ENCODE results near the gene PDCD6IP.
"Not testable (repeated sequence)": the region's sequence is repeated elsewhere in the genome, so short reads cannot be mapped to it uniquely, and the experiment has no call there.

PDCD6IP gene

DNA sequence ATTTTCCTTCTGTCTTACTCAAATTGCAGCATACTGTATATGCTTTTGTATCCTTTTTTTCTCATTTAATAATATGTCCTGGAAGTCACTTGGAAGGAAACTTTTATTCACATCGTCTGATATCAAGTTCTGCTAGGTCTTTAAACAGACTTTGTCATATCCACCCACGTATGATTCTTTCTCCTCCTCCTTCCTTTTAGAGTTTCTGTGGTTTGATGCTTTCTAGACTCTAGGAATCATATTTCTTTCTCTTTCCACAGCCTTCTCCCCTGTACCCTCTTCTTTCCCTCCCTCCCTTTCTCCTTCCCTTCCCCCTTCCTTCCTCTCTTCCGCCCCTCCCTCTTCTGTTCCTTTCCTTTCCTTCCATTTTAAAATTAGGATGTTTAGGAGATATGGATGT is 52.2 kb downstream of the PDCD6IP start:
- not testable (repeated sequence) for DNase-seq

DNA sequence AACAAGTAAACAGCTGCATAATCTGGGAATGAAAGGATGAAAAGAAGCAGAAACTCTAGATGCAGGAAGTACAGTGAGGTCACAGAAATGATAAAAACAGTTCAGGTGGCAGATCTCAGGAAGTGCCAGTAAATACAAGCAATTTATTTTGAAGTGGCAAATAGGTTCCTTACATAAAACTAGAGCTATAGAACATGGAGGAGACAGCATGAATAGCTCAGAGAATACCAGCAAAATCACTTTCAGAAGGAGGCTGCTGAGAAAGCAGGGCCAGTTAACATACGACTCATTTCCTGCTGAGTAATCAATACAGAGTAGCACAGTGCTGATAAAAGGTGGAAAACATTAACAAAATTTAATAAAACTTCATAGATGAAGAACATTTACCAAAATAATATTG is 57.0 kb downstream of the PDCD6IP start:
- DNase-seq: not testable (repeated sequence)

DNA sequence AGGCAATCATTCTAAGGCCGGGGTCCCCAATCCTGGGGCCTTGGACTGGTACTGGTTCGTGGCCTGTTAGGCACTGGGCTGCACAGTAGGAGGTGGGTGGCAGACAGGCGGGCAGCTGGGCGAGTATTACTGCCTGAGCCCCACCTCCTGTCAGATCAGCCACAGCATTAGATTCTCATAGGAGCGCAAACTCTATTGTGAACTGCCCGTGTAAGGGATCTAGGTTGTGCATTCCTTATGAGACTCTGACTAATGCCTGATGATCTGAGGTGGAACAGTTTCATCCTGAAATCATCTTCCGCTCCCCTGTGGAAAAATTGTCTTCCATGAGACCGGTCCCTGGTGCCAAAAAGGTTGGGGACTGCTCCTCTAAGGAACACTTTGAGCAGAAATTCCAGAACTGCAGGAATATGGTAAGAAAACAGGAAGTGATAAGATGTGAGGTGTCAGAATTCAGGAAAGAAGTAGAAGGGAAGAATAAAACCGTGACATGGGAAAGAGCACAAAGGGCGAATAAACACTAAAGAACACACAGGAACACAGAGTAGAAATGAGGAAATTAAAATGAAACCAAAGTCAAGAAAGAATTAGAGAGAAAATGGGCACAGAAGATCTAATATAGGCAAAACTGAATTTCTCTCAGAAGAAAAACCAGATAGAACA is 57.6 kb downstream of the PDCD6IP start:
- no peak for DNase-seq

DNA sequence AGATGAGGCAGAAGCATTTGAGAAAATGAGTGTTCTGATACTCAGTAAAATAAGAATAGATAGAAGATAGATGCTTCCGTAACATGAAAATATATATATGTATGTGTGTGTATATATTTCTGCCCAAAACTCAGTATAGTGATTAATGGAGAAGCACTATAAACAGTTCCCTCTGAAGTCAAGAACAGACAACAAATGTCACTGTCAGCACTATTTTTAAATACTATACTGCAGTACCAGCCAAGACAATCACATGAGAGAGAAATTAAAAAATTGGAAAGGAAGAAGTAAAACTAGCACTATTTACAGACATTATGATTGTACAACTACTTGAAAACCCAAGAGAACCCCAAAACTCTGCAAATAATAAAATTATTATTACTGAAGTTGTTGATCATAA is 59.3 kb downstream of the PDCD6IP start:
- DNase-seq: not testable (repeated sequence)

DNA sequence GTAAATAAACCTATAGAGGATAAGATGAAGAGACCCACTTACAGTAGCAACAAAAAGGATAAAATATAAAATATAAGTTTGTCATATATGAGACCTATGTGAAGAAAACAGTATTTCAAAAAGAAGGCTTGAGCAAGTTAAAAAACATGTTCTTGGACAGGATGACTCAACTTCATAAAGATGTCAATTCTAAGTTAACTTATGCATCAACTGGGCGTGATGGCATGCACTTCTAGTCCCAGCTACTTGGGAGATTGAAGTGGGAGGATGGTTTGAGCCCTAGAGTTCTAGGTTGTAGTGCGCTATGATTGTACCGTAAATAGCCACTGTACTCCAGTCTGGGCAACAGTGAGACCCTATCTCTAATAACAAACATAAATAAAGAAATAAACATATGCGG is 59.7 kb downstream of the PDCD6IP start:
- no peak for DNase-seq

DNA sequence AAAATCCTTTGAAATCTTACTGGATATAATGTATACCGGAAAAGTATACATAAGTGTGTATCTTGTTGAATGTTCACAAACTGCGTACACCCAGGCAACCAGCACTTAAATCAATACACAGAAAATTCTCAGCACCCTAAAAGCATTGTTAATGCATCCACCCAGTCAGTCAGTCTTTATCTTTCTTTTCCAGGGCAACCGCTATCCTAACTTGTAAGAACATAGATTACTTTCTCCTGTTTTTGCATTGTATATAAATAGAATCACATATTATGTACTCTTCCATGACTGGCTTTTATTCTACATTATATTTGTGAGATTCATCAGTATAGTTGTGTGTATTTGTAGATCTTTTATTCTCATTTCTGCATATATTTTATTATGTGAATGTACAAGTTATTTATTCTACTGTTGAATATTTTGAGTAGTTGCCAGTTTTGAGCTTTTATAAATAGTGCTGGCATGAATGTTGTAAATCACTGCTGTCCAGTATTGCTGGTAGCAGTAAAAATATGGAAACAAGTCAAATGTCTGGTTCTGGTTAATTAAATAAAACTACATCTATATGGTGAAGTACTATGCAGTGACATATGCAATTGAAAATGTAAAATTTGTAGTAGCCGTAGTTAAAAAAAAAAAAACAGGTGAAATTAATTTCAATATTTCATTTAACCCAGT is 62.1 kb downstream of the PDCD6IP start:
- DNase-seq: no peak

DNA sequence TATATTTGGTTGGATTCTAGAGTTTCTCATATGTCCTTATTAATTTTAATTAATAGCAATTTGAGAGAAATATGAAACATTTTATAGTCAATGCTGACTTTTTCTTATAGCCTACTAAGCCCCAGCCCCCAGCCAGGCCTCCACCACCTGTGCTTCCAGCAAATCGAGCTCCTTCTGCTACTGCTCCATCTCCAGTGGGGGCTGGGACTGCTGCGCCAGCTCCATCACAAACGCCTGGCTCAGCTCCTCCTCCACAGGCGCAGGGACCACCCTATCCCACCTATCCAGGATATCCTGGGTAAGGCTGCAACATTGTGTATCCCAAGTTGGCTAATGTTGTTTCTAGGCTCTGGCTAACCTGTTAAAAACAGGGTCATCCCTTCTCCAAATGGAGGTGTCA is 66.7 kb downstream of the PDCD6IP start:
- no peak for DNase-seq

DNA sequence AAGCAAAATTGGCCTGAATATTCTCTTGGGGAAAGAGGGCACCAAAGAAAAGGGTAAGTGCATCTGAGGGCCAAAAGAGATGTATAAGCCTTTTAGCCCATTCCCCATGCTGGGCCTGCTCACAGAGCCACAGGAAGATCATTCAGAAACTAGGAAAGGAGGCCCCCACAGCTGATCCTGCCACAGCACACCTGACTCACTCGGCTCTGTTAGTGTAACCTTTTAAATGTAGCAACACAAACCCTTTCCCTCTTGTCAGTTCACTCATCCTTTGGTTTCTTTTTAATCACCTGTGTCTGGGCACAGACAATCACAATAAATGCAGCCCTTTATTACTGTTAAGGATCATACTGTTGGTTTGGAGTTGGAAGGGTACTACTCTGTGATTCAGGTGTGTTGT is 69.9 kb downstream of the PDCD6IP start:
- no peak for DNase-seq

DNA sequence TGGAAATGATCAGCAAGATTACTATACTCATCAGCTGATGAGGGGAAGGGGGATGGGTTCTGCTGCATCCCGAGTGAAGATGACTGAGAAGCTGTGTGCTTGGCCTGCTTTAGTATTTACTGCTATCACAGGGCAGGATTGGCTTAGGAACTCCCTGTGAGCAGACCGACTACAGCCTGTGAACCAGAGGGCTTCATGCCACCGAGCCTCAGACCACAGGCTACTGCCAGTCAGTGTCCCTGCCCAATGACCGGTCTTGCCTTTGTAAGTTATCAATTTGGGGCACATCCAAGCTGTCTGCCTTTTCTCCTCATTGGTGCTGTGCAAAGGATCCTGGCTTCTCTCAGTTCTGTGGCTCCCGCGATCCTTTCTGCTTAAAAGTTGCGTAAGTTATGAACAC is 71.5 kb downstream of the PDCD6IP start:
- DNase-seq: no peak

DNA sequence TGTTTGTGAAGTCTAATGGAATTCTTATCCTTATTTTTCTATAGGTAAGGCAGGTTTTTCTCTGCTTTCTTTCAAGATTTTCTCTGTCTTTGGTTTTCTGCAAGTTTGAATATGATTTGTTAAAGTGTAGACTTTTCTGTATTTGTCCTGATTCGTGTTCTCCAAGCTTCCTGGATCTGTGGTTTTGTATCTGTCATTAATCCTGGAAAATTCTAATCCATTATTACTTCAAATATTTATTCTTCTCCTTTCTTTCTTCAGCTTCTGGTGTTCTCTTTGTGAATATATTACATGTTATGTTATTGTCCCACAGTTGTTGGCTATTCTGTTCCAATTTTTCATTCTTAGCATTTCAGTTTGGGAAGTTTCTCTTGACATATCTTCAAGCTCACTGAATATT is 76.4 kb downstream of the PDCD6IP start:
- no peak for DNase-seq

DNA sequence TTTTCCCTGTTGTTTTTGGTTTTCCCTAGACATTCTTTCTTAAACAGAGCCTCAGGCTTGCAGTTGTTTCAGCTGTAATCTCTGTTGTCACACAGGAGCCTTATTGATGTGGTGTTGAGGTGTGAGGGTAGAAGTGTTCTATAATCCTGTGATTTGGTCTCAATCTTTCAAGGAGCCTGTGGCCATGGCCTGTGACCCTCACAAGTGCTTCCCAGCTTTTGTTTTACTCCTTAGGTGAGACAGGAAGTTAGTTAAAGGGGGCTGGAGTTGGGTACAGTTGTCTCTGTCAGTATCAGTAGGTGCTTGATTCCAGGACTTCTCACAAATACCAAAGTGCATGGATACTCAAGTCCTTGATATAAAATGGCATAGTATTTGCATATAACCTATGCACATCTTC is 77.2 kb downstream of the PDCD6IP start:
- DNase-seq: no peak

DNA sequence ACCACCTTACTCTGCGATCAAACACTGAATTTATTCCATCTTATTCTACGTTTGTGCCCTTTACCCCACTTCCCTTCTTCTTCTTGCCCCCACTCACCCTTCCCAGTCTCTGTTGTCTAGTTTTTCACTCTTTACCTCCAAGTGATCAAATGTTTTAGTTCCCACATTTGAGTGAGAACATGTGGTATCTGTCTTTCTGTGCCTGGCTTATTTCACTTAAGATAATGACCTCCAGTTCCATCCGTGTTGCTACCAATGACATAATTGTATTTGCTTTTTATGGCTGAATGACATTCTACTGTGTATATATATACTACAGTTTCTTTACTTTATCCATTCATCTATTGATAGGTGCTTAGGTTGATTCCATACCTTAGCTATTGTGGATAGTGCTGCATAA is 78.8 kb downstream of the PDCD6IP start:
- DNase-seq: no peak

DNA sequence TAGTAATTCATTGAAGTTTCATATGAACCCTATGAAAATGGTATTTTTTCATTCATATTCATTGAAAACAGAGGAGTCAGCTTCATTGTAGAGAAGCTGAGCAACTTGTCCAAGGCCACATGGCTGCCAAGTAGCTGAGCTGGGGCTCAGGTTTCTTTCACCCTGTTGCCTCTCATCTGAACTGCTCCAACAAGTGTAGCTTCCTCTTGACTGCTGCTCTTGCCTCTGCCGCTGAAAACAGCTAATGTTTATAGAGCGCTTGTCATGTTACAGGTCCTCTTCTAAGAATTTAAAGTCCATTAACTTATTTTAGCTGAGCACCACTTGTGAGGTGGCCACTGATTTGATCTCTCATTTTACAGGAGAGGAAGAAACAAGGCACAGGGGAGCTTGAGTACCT is 81.1 kb downstream of the PDCD6IP start:
- no peak for DNase-seq

DNA sequence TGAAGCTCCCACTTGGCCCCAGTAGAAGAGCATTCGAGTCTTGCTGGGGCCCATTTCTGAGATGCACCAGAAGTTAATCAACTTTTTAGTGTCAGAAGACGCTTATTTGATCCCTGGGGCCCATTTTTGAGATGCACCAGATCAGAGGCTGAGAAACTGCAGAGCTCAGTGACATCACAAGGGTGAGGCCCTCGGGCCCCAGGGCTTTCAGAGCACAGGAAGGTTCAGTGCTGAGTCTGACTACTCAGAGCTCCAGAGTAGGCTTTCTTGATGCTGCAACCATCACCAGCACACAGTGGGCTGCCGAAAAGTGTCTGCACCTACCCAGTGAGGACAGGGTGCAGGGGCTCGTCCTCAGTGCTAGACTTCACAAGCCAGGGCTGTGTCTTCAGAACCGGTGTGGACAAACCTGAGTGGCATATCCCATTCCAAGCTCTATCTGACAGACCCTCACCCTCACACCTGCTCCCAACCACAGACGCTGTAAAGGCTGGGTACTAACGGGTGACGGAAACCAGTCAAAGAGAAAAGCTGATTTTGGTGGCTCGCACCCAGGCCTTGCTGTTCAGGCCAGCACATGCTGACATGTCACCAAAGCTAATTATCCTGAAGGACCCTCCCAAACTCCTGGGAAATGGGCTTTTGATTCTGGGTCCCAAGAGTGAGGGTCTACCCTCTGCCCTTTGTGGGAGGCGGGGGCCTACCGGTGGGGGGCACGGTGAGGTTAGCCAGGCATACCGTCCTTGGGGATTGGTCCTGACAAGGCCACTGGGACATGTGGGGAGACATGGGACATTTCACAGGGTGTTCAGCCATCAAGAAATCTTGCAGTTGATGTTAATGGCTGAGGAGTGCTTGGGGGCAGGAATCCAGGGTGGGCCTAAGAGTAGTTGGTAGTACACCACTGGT is 83.0 kb downstream of the PDCD6IP start:
- DNase-seq: no peak

DNA sequence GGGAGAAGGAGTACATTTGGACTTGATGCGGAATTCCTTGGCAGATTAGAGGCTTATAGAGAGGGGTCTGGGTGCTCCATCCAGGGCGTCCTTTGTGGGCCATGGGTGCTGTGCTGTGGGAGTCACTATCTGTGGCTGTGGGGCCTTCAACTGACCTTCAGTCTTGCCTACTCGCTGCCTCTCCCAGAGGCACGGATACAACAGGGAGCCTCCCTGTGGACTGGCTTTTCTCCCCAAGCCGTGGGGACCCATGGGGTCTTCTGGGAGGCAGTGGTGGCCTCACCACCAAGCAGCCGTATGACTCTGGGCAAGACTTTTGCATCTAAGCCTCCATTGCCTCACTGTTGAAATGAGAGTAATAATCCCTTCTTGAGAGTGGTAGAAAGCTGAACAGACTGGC is 83.9 kb downstream of the PDCD6IP start:
- no peak for DNase-seq

DNA sequence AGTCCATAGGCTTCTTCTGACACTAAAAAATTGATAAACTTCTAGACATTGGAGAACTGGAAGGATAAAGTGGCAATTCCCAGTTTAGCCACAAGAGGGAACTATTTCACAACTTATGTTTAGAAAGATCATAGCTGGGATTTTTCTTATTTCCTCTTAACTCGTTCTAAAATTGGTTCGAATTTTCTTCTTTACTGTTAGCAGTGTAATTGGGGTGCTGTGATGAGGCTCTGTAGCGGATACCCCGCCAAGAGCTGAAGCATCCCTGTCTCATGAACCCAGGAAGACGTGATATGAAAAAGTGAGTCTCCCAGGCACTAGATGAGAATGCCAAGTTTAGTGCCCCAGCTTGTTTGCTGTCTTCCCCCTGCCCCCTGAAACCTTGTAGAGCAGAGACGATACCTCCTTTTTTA is 85.1 kb downstream of the PDCD6IP start:
- DNase-seq: no peak

DNA sequence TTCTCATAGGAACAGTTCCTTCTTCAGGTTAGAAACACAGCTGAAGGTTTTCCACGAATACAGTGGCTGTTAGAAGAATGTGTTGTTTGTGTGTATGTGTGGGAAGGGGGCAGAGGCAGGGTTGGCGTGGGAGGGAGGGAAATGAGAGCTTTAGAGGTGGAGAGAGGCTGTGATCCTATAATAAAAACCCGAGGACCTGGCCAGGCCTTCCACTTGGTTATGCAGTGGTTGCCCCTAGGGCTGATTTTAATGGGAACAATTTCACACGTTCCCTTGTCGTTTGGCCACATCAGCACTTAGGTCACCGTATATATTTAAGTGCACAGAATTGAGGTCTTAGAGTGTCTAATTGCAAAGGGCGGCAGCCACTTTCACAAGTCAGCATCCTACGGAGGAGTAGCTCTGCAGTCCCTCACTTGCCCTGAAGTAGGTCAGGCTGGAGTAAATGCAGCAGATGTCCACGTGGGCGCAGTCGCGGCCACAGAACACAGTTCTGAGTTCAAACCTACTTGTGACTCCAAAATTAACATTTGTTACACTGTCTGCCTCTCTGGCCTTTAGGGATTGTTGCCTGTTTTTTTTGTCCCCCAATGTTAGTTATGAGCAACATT is 85.6 kb downstream of the PDCD6IP start:
- DNase-seq: no peak

DNA sequence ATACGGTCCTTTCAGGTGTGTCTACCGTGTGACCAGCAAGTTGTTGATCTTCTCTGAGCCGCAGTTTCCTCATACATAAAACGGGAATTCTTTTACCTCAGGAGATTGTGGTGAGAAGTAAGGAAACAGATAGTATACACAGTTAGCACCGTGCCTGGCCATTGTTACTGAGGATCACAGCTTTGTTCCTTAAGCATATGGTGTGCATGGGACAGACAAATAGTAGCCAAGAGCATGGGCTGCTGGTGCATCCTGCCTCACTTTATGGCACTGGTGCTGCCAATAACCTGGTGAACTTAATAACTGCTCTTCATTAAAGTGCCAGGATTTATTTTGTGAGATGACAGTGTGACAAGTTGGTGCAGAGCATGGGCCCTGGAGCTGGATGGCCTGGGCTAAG is 86.3 kb downstream of the PDCD6IP start:
- DNase-seq: no peak

DNA sequence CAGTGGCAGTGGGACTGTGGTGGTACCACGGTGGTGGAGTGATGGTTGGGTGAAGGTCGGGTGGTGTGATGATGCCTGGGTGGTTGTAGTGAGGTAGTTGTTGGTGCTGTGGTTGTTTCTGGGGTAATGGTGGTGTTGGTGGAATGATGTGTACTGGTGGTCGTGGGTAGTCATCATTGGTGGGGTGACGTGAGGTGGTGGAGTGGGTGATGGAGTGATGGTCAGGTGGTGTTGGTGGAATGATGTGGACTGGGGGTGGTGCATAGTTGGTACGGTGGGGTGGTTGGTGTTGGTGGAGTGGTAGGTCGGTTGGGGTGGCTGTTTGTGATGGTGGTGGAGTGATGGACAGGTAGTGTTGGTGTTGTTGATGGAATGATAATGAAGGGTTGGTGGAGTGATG is 87.1 kb downstream of the PDCD6IP start:
- DNase-seq: no peak

DNA sequence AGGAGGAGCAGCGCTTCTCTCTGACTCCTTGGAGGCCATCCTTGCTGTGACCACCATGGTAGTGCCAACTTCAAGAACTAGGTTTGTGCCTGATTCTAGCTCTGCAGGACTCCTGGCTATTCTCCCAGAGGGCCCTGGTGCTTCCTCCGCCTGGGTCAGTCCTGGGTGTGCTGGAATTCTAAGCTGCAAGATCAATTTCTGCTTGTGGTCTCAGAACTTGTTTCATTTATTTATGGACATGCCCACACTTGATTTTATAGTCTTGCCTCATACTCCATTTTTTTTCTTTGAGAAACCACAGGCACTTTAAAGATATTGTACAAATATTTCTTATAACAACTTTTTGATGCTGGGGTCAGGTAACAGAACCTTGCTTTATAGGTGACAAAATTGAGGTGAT is 87.6 kb downstream of the PDCD6IP start:
- no peak for DNase-seq

DNA sequence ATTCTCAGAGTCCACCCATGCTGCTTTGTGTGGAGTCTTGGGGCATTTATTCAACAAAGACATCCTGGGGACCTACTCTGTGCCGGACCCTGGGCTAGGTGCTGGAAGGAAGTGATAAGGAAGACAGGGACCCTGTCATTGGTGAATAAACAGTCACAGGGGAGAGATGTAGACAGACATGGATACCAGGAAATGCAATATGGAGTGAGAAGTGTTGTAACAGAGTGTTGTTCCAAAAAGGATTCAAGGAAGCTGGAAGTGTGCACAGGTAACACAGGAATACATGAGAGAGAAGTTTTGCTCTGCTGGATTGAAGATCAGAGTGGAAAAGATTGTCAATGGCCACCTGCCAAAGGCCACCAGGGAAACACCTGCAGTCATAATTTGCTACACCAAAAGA is 89.0 kb downstream of the PDCD6IP start:
- no peak for DNase-seq

DNA sequence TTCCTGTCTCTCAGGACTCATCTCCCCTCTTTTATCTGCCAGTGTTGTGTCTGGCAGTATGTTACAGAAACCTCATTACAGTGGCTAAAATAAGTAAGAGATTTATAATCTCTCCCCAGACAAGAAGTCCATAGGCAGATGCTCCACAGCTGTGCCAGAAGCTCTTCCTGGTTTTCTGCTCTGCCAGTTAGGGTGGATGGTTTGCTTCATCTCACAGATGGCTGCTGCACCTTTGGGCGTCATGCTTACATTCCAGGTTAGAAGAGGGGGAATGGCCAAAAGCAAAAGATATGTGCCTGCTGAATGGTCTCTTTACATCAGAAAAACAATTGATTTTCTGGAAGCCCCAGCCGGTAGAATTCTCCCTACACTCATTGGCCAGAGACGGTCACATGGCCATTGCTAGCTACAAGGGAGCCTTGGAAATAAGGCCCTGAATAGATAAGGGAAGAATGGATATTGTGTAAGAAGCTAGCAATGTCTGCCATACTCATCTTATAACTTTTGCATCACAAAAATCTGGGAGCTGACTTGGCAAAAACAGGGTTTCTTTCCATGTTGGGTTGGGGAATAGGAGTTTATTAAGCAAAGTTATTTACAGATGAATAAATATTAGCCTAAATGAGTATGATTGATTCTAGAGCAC is 91.1 kb downstream of the PDCD6IP start:
- no peak for DNase-seq

DNA sequence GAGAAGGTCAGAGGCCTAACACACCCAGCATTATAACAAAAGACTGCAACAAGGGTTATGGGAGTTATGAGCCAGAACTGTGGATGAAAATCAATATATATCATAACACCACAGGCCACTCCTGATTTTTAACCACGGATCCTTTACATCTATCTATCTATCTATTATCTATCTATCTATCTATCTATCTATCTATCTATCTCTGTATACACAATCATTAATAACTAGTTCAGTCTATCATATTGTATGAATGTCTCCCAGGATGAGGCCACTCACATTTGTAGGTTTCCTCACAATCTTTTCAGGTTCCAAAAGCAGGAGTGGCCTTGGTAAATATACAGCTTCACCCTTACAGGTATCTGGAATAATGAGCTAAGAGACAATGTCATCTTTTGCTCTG is 94.2 kb downstream of the PDCD6IP start:
- no peak for DNase-seq
